ENCODE data around the gene LAMB4. TPM values are rescaled to one million over a fixed set of nuclear protein-coding genes. Genes with fewer than 3 reads are reported as not detected.

Gene LAMB4
- total RNA-seq, 1 donor from 2014 or later, result 0.75 TPM

DNA sequence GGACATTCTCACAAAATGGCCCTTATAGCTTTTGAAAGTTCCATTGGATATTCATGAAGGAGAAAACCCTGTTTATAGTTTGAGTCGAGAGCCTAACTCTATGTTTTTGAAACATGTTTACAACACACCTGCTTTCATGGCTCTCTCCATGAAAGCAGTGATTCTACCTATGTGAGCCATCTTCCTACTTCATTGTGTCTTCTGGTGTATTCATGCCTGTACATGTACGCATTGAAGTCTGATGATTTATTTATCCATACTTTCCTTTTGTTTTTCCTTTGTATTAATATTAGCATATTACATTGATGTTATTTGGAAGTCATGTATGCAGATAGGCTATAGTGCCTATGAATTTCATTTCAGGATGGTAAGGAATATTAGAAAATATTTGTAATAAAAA lies 58.0 kb downstream of the LAMB4 start:
- Mint-ChIP-seq H3K27me3 (ENCODE audit: unreplicated experiment) (no peaks in the 10 kb centered on the region), H3K4me1 (ENCODE audit: unreplicated experiment) (peaks cover 5% of the 10 kb centered on the region), H3K36me3 (ENCODE audit: unreplicated experiment) (no peaks in the 10 kb centered on the region), H3K9me3 (ENCODE audit: unreplicated experiment) (no peaks in the 10 kb centered on the region), H3K27ac (ENCODE audit: unreplicated experiment) (no peak overlapping the region), H3K4me3 (ENCODE audit: unreplicated experiment) (no peak overlapping the region)
- TF ChIP-seq, protein P1, sequence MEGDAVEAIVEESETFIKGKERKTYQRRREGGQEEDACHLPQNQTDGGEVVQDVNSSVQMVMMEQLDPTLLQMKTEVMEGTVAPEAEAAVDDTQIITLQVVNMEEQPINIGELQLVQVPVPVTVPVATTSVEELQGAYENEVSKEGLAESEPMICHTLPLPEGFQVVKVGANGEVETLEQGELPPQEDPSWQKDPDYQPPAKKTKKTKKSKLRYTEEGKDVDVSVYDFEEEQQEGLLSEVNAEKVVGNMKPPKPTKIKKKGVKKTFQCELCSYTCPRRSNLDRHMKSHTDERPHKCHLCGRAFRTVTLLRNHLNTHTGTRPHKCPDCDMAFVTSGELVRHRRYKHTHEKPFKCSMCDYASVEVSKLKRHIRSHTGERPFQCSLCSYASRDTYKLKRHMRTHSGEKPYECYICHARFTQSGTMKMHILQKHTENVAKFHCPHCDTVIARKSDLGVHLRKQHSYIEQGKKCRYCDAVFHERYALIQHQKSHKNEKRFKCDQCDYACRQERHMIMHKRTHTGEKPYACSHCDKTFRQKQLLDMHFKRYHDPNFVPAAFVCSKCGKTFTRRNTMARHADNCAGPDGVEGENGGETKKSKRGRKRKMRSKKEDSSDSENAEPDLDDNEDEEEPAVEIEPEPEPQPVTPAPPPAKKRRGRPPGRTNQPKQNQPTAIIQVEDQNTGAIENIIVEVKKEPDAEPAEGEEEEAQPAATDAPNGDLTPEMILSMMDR (IDR thresholded peaks at IDR 0.05), result no peak
- DNase-seq (ENCODE audit: extremely low spot score, unreplicated experiment), result no peak

DNA sequence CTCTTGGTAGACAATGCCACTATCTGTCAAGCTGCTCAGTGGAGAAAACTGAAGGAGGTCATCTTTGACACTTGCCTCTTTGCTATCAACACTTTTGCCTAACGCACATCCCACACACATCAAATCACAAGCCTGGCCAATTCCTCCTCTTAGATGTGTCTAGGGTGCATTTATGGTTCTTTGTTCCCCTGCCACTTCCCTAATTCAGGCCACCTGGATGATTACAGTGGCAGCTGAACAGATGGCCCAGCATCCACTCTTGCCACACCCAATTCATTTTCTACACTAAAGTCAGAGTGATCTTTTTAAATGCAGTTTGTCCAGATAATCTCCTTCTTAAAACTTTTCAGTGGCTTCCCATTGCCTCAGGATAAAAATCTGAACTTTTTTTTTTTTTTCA lies 58.6 kb downstream of the LAMB4 start:
- peaks cover 4% of the 10 kb centered on the region for H3K4me1 Mint-ChIP-seq (ENCODE audit: unreplicated experiment)

DNA sequence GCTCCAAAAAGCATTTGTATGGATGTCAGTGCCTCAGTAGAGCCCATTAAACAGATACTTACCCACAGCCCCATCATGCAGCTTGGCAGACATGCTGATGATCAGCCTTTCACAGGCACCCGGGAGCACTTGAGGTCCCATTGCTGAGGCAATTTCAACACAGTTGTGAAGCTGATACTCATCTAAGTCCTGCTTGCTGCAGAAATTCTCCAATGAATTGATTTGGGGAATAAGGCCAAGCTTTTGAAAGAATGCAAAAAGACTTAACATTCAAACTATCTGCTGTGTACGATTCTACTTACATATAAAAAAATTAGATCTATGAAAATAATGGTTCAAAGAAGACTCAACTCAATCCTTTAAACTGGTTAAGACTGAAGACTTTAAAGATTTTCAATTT lies 60.5 kb downstream of the LAMB4 start:
- TF ChIP-seq, protein P1 (IDR thresholded peaks at IDR 0.05), result no peak
- H3K4me1 Mint-ChIP-seq (ENCODE audit: unreplicated experiment), result peaks cover 4% of the 10 kb centered on the region
- no peaks in the 10 kb centered on the region for H3K36me3 Mint-ChIP-seq (ENCODE audit: unreplicated experiment)
- no peak overlapping the region for H3K4me3 Mint-ChIP-seq (ENCODE audit: unreplicated experiment)
- H3K9me3 Mint-ChIP-seq (ENCODE audit: unreplicated experiment), result no peaks in the 10 kb centered on the region
- no peak for DNase-seq (ENCODE audit: extremely low spot score, unreplicated experiment)
- H3K27ac Mint-ChIP-seq (ENCODE audit: unreplicated experiment), result no peak overlapping the region
- no peaks in the 10 kb centered on the region for H3K27me3 Mint-ChIP-seq (ENCODE audit: unreplicated experiment)

More for the DNA sequence above, 58.6 kb downstream of the LAMB4 start:
- no peak overlapping the region for H3K27ac Mint-ChIP-seq (ENCODE audit: unreplicated experiment)
- DNase-seq (ENCODE audit: extremely low spot score, unreplicated experiment), result no peak
- H3K36me3 Mint-ChIP-seq (ENCODE audit: unreplicated experiment), result no peaks in the 10 kb centered on the region
- H3K9me3 Mint-ChIP-seq (ENCODE audit: unreplicated experiment), result no peaks in the 10 kb centered on the region
- no peaks in the 10 kb centered on the region for H3K27me3 Mint-ChIP-seq (ENCODE audit: unreplicated experiment)
- TF ChIP-seq, protein P1 (IDR thresholded peaks at IDR 0.05), result no peak
- no peak overlapping the region for H3K4me3 Mint-ChIP-seq (ENCODE audit: unreplicated experiment)

DNA sequence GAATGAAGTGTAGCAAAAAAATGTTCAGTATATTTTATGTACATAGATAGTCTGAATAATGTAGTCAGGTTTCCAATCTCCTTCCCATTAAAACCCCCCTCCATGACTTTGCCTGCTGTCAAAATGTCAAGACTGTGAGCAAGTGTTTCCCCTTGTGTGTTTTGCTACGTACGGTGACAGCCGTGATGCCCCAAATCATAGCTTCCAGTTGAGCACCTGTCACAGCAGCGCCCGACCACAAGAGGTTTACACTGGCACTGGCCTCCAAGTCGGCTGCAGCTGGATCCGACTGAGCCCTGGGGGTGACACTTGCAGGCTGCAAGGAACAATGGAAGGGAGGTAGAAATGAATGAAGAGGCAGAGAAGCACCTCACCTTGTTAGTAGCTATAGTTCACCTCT lies 62.3 kb downstream of the LAMB4 start:
- TF ChIP-seq, protein P1 (IDR thresholded peaks at IDR 0.05), result no peak
- peaks cover 4% of the 10 kb centered on the region for H3K4me1 Mint-ChIP-seq (ENCODE audit: unreplicated experiment)
- H3K27ac Mint-ChIP-seq (ENCODE audit: unreplicated experiment), result no peak overlapping the region
- H3K27me3 Mint-ChIP-seq (ENCODE audit: unreplicated experiment), result no peaks in the 10 kb centered on the region
- no peak for DNase-seq (ENCODE audit: extremely low spot score, unreplicated experiment)
- no peaks in the 10 kb centered on the region for H3K36me3 Mint-ChIP-seq (ENCODE audit: unreplicated experiment)
- H3K9me3 Mint-ChIP-seq (ENCODE audit: unreplicated experiment), result no peaks in the 10 kb centered on the region
- H3K4me3 Mint-ChIP-seq (ENCODE audit: unreplicated experiment), result no peak overlapping the region

DNA sequence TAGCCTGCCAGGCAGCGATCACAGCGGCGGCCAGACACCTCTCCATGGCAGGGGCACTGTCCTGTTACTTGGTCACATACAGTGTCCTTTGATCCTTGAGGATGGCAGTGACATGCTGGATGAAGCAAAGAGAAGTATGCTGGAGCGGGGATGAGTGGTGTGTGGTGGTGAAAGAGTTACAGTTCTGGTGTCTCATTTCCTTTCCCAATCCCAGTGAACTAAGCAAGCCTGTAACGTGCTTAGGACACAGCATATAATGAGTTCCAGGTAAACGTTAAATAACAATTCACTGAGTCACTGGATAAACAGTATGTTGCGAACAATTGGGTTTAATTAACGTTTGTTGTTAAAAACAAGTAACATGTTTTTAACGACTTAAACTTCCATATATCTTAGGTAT lies 63.7 kb downstream of the LAMB4 start:
- Mint-ChIP-seq H3K4me3 (ENCODE audit: unreplicated experiment) (no peak overlapping the region), H3K36me3 (ENCODE audit: unreplicated experiment) (no peaks in the 10 kb centered on the region), H3K4me1 (ENCODE audit: unreplicated experiment) (peaks cover 3% of the 10 kb centered on the region), H3K9me3 (ENCODE audit: unreplicated experiment) (no peaks in the 10 kb centered on the region), H3K27ac (ENCODE audit: unreplicated experiment) (no peak overlapping the region), H3K27me3 (ENCODE audit: unreplicated experiment) (no peaks in the 10 kb centered on the region)
- DNase-seq (ENCODE audit: extremely low spot score, unreplicated experiment), result no peak
- TF ChIP-seq, protein P1 (IDR thresholded peaks at IDR 0.05), result no peak
